HCT116 (cell line): Measurements from ENCODE around the gene SLC35G6. TPM values are rescaled to one million over a fixed set of nuclear protein-coding genes. Genes with fewer than 3 reads are reported as not detected.

Experiments
- ATAC-seq: fragments of 200-7000 bp; cut with Tn5 transposase; 2 replicates; pipeline ENCODE4 v1.9.1; 2020; ENCODE audit warnings: mild to moderate bottlenecking, moderate library complexity
- BruUV-seq: library from RNA; stranded (reverse); fragments of 400-500 nt; replicated peaks from 2 replicates; lab custom pipeline; 2021; lab: Mats Ljungman, UMichigan
- CTCF ChIA-PET: fragments of 300-600 bp; sonication (Branson Sonifier 250); formaldehyde crosslinking; loops from one replicate; lab custom pipeline; 2021; ENCODE audit warnings: antibody characterized with exemption; lab: Charles Lee
- POLR2A ChIA-PET: fragments of 300-600, 350-600 bp; sonication (Branson Sonifier 250); formaldehyde crosslinking; loops from one replicate; lab custom pipeline; 2021; ENCODE audit warnings: antibody characterized with exemption; lab: Charles Lee
- RAD21 ChIA-PET, 2 experiments: fragments of 300-600 bp; sonication (Branson Sonifier 250); formaldehyde crosslinking; loops; one replicate each; lab custom pipeline; 2023; ENCODE audit warnings: low total read pairs in 2 of 2; ENCODE audit not compliant: uncharacterized antibody in 2 of 2, unreplicated experiment in 2 of 2, low non-redundant PET in 1 of 2; lab: Charles Lee
- DNase-seq: peaks from one replicate; pipeline ENCODE4 v3.0.0-alpha.2; 2010; ENCODE audit warnings: low read depth, low spot score
- H2AFZ ChIP-seq: fragments of 200-600 bp; shearing (Covaris generic), sonication (generic); 2 replicates; pipeline ENCODE4 v1.6.1; 2017; ENCODE audit warnings: low read depth, mixed run types, mixed read lengths, antibody characterized with exemption, low read length; ENCODE audit not compliant: poor library complexity, severe bottlenecking
- H3K27ac ChIP-seq: 2 replicates; pipeline ENCODE4 v1.5.1; 2012; ENCODE audit warnings: low read depth, low read length
- H3K27me3 ChIP-seq: fragments of 200-600 bp; sonication (generic); 2 replicates; pipeline ENCODE4 v1.6.1; 2016; ENCODE audit warnings: mixed run types, low read length, mixed read lengths; ENCODE audit not compliant: insufficient read depth
- H3K36me3 ChIP-seq, 2 experiments: fragments of 200-500 bp in 1 of 2; fragments of 200-600 bp in 1 of 2; sonication (Bioruptor generic) in 1 of 2; sonication (generic) in 1 of 2; 2 replicates each; pipeline versions ENCODE4 v1.5.1 to v1.6.1; 2014 to 2016; ENCODE audit warnings: low read length in 2 of 2, inconsistent platforms in 1 of 2, mixed read lengths in 1 of 2, mixed run types in 1 of 2; ENCODE audit not compliant: insufficient read depth in 2 of 2, control insufficient read depth in 1 of 2
- H3K4me1 ChIP-seq, 2 experiments: fragments of 200-600 bp in 1 of 2; sonication (generic) in 1 of 2; 2 replicates each; pipeline versions ENCODE4 v1.5.1 to v1.6.1; 2012 to 2017; ENCODE audit warnings: low read length in 2 of 2, inconsistent platforms in 1 of 2, mild to moderate bottlenecking in 1 of 2, mixed read lengths in 1 of 2, mixed run types in 1 of 2, moderate library complexity in 1 of 2; ENCODE audit not compliant: insufficient read depth in 2 of 2, control insufficient read depth in 1 of 2
- H3K4me2 ChIP-seq: fragments of 200-600 bp; sonication (generic); 2 replicates; pipeline ENCODE4 v1.6.1; 2017; ENCODE audit warnings: mixed run types, low read length, mixed read lengths
- H3K4me3 ChIP-seq, 2 experiments: fragments of 200-600 bp in 1 of 2; sonication (generic) in 1 of 2; replicated peaks in 1 of 2; 2 replicates each; pipeline ENCODE4 v1.5.1; 2011 to 2016; ENCODE audit warnings: low read length in 2 of 2, control low read depth in 1 of 2, low read depth in 1 of 2, mild to moderate bottlenecking in 1 of 2, mixed read lengths in 1 of 2, mixed run types in 1 of 2
- H3K79me2 ChIP-seq: fragments of 200-600 bp; sonication (generic); 2 replicates; pipeline ENCODE4 v1.6.1; 2017; ENCODE audit warnings: mild to moderate bottlenecking, mixed run types, low read length, moderate library complexity, mixed read lengths; ENCODE audit not compliant: insufficient read depth
- H3K9ac ChIP-seq: fragments of 200-600 bp; sonication (generic); 2 replicates; pipeline ENCODE4 v1.6.1; 2016; ENCODE audit warnings: low read length, mixed read lengths
- H3K9me2 ChIP-seq: fragments of 200-600 bp; sonication (generic), shearing (Covaris generic); 2 replicates; pipeline ENCODE4 v1.6.1; 2017; ENCODE audit warnings: mixed run types, mild to moderate bottlenecking, moderate library complexity; ENCODE audit not compliant: insufficient read depth
- H3K9me3 ChIP-seq, 2 experiments: fragments of 200-500 bp in 1 of 2; fragments of 200-600 bp in 1 of 2; sonication (Bioruptor generic) in 1 of 2; sonication (generic) in 1 of 2; 2 replicates each; pipeline ENCODE4 v1.6.1; 2014 to 2017; ENCODE audit warnings: low read length in 2 of 2, mixed read lengths in 2 of 2, inconsistent platforms in 1 of 2, low read depth in 1 of 2, mild to moderate bottlenecking in 1 of 2, mixed run types in 1 of 2, moderate library complexity in 1 of 2; ENCODE audit not compliant: control insufficient read depth in 1 of 2, insufficient read depth in 1 of 2
- H4K20me1 ChIP-seq: fragments of 200-600 bp; sonication (generic), shearing (Covaris generic); 2 replicates; pipeline ENCODE4 v1.6.1; 2017; ENCODE audit warnings: mixed run types, mild to moderate bottlenecking, moderate library complexity; ENCODE audit not compliant: insufficient read depth
- ATF3 ChIP-seq: IDR thresholded peaks from 2 replicates; pipeline ENCODE4 v1.6.1; 2012
- CBX3 ChIP-seq: IDR thresholded peaks from 2 replicates; pipeline ENCODE4 v1.6.1; 2012; ENCODE audit warnings: low read depth
- CEBPB ChIP-seq: IDR thresholded peaks from 2 replicates; pipeline ENCODE4 v1.6.1; 2012; ENCODE audit warnings: low read depth
- EGR1 ChIP-seq: IDR thresholded peaks from 2 replicates; pipeline ENCODE4 v1.6.1; 2012; ENCODE audit warnings: low read depth
- ELF1 ChIP-seq: IDR thresholded peaks from 2 replicates; pipeline ENCODE4 v1.6.1; 2012; ENCODE audit warnings: low read depth, borderline replicate concordance
- EZH2 ChIP-seq: fragments of 200-600 bp; sonication (generic); IDR thresholded peaks from 2 replicates; pipeline ENCODE4 v1.6.1; 2017; ENCODE audit warnings: antibody characterized with exemption, mixed run types
- EZH2phosphoT487 ChIP-seq: fragments of 200-600 bp; IDR thresholded peaks from 2 replicates; pipeline ENCODE4 v1.6.1; 2018; ENCODE audit warnings: antibody characterized with exemption, borderline replicate concordance
- JUND ChIP-seq: IDR thresholded peaks from 2 replicates; pipeline ENCODE4 v1.6.1; 2012
- POLR2AphosphoS5 ChIP-seq: IDR thresholded peaks from 2 replicates; pipeline ENCODE4 v1.6.1; 2011; ENCODE audit warnings: mild to moderate bottlenecking, low read depth, low read length, moderate library complexity
- RAD21 ChIP-seq: IDR thresholded peaks from 2 replicates; pipeline ENCODE4 v1.6.1; 2012; ENCODE audit warnings: low read depth, mild to moderate bottlenecking
- SIN3A ChIP-seq: IDR thresholded peaks from 2 replicates; pipeline ENCODE4 v1.6.1; 2012; ENCODE audit warnings: low read depth
- SP1 ChIP-seq: IDR thresholded peaks from 2 replicates; pipeline ENCODE4 v1.6.1; 2012; ENCODE audit warnings: low read depth
- SRF ChIP-seq: IDR thresholded peaks from 2 replicates; pipeline ENCODE4 v1.6.1; 2012; ENCODE audit warnings: low read depth
- TCF7L2 ChIP-seq: IDR thresholded peaks from 2 replicates; pipeline ENCODE4 v1.7.0; 2011; ENCODE audit warnings: borderline replicate concordance, inconsistent platforms; ENCODE audit not compliant: insufficient read depth, insufficient read length; ENCODE audit errors: extremely low read depth
- YY1 ChIP-seq: IDR thresholded peaks from 2 replicates; pipeline ENCODE4 v1.6.1; 2011; ENCODE audit warnings: low read length, low read depth, moderate library complexity, mild to moderate bottlenecking; ENCODE audit not compliant: insufficient replicate concordance; ENCODE audit errors: extremely low read depth
- ZBTB33 ChIP-seq: IDR thresholded peaks from 2 replicates; pipeline ENCODE4 v1.6.1; 2011; ENCODE audit warnings: mild to moderate bottlenecking, low read length, moderate library complexity; ENCODE audit not compliant: insufficient replicate concordance; ENCODE audit errors: extremely low read depth
- ZFX ChIP-seq: fragments of 450-650 bp; IDR thresholded peaks from 2 replicates; pipeline ENCODE4 v1.6.1; 2017
- ZNF274 ChIP-seq: fragments of 200-500 bp; sonication (Bioruptor generic); IDR thresholded peaks from 2 replicates; pipeline ENCODE4 v1.6.1; 2014; ENCODE audit warnings: mild to moderate bottlenecking, low read depth, low read length, inconsistent platforms
- intact Hi-C: fragments of 100-400 bp; cut with micrococcal nuclease; formaldehyde crosslinking; loops from 2 replicates; pipeline ENCODE4 v1.10.0; 2022
- total RNA-seq: library from RNA; stranded (reverse); gene quantifications from one replicate; pipeline ENCODE4 v1.2.1, GENCODE V29; 2021; ENCODE audit not compliant: unreplicated experiment
- TF ChIP-seq, protein P1 (sequence below): IDR thresholded peaks from 2 replicates; pipeline ENCODE4 v1.6.1; 2012
- TF ChIP-seq, protein P2 (sequence below), 3 experiments: fragments of 200-600 bp in 1 of 3; sonication (generic) in 1 of 3; IDR thresholded peaks in 2 of 3; conservative IDR thresholded peaks in 1 of 3; 2 replicates each; pipeline ENCODE4 v1.5.1; 2012 to 2017; ENCODE audit warnings: low read depth in 2 of 3, low read length in 2 of 3, antibody characterized with exemption in 1 of 3, borderline replicate concordance in 1 of 3, control low read depth in 1 of 3, mild to moderate bottlenecking in 1 of 3, mixed read lengths in 1 of 3, mixed run types in 1 of 3, moderate library complexity in 1 of 3; ENCODE audit not compliant: insufficient read depth in 1 of 3

The SLC35G6 gene
- total RNA-seq, 1 experiment from 2014 or later: not detected

GRCh38 chr17:7463372-7463846 lies 17.8 kb upstream of the SLC35G6 start:
- DNase-seq (no peak), ATAC-seq (no peak)
- TF ChIP-seq ZBTB33: no peak
- TF ChIP-seq EZH2: no peak
- TF ChIP-seq ZFX: no peak
- TF ChIP-seq ELF1: no peak
- no peak for TF ChIP-seq CEBPB
- no peak for TF ChIP-seq POLR2AphosphoS5
- no peak for TF ChIP-seq SIN3A
- TF ChIP-seq TCF7L2: no peak
- TF ChIP-seq, protein P1, sequence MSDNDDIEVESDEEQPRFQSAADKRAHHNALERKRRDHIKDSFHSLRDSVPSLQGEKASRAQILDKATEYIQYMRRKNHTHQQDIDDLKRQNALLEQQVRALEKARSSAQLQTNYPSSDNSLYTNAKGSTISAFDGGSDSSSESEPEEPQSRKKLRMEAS: no peak
- no peak for TF ChIP-seq RAD21
- no peak for TF ChIP-seq YY1
- no peak for TF ChIP-seq EZH2phosphoT487
- no peak for TF ChIP-seq JUND
- TF ChIP-seq CBX3: no peak
- TF ChIP-seq, protein P2, sequence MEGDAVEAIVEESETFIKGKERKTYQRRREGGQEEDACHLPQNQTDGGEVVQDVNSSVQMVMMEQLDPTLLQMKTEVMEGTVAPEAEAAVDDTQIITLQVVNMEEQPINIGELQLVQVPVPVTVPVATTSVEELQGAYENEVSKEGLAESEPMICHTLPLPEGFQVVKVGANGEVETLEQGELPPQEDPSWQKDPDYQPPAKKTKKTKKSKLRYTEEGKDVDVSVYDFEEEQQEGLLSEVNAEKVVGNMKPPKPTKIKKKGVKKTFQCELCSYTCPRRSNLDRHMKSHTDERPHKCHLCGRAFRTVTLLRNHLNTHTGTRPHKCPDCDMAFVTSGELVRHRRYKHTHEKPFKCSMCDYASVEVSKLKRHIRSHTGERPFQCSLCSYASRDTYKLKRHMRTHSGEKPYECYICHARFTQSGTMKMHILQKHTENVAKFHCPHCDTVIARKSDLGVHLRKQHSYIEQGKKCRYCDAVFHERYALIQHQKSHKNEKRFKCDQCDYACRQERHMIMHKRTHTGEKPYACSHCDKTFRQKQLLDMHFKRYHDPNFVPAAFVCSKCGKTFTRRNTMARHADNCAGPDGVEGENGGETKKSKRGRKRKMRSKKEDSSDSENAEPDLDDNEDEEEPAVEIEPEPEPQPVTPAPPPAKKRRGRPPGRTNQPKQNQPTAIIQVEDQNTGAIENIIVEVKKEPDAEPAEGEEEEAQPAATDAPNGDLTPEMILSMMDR (IDR thresholded peaks at IDR 0.05 in 2 of 3, conservative IDR thresholded peaks at IDR 0.05 in 1 of 3; ENCODE audit: borderline replicate concordance in 1 of 3, insufficient read depth in 1 of 3, low read depth in 2 of 3, low read length in 2 of 3): no peak
- TF ChIP-seq SRF: no peak
- no peak for TF ChIP-seq ZNF274
- TF ChIP-seq SP1: no peak
- TF ChIP-seq EGR1: no peak
- TF ChIP-seq ATF3: no peak
- no peaks in the 10 kb centered on the region for H3K9me2 ChIP-seq
- H2AFZ ChIP-seq: no peak overlapping the region
- H3K36me3 ChIP-seq: no peaks in the 10 kb centered on the region; a peak in 2 of 4 replicates
- RAD21 ChIA-PET: no interaction called here
- CTCF ChIA-PET: no interaction called here
- H3K27me3 ChIP-seq: no peaks in the 10 kb centered on the region
- H3K4me1 ChIP-seq: peaks cover 0 to 10% of the 10 kb centered on the region in 2 experiments; a peak in 2 of 4 replicates
- no peaks in the 10 kb centered on the region for H4K20me1 ChIP-seq
- H3K79me2 ChIP-seq: no peaks in the 10 kb centered on the region
- H3K4me2 ChIP-seq: no peak overlapping the region
- no TSS peak for BruUV-seq
- intact Hi-C loops: no loop called here
- no peak overlapping the region for H3K4me3 ChIP-seq
- no peaks in the 10 kb centered on the region for H3K9me3 ChIP-seq
- H3K9ac ChIP-seq: no peak overlapping the region
- POLR2A ChIA-PET: no interaction called here
- no peak overlapping the region for H3K27ac ChIP-seq
